Keratinocyte (primary cell): ENCODE measurements around the gene TAGLN2.

ENCODE experiments used
- CTCF ChIP-seq, 3 experiments: IDR thresholded peaks in 1 of 3; conservative IDR thresholded peaks in 1 of 3; optimal IDR thresholded peaks in 1 of 3; 2 replicates in 2 of 3; 3 replicates in 1 of 3; pipeline versions ENCODE3 to v1.5.1; 2011; ENCODE audit warnings: low read length in 3 of 3, mild to moderate bottlenecking in 3 of 3, moderate library complexity in 2 of 3, control low read depth in 1 of 3, inconsistent platforms in 1 of 3; ENCODE audit not compliant: insufficient read depth in 2 of 3; ENCODE audit errors: extremely low read depth in 1 of 3
- EZH2 ChIP-seq: IDR thresholded peaks from one replicate; pipeline ENCODE4 v1.6.1; 2012; ENCODE audit warnings: inconsistent platforms, mild to moderate bottlenecking, low read length, moderate library complexity

GRCh38 chr1:159949123-159949522 is 23.8 kb upstream of the TAGLN2 start:
- TF ChIP-seq CTCF (optimal IDR thresholded peaks at IDR 0.05 in 1 of 3, IDR thresholded peaks at IDR 0.05 in 1 of 3, conservative IDR thresholded peaks at IDR 0.05 in 1 of 3; ENCODE audit: extremely low read depth in 1 of 3, insufficient read depth in 2 of 3, low read length in 3 of 3) (no peak), EZH2 (no peak)
